ENCODE results near the gene LAMA3. TPM values are rescaled to one million over a fixed set of nuclear protein-coding genes. Genes with fewer than 3 reads are reported as not detected.

The LAMA3 gene
- polyA plus RNA-seq, 1 of the 3 experiments (the other 2 are of a cell fraction) = 3.5 TPM

- CTCF ChIA-PET = interaction anchor here (0.8 to 1.4 kb wide), 3 partner anchors 14 to 148 kb away, joined by 3 read pairs; no protein-coding TSS in a partner anchor
- Histone ChIP-seq H3K9me2 (no peaks in the 10 kb centered on the region), H3K4me3 (ENCODE audit: low read depth in 2 of 2, low read length in 1 of 2) (no peak overlapping the region), H2AFZ (ENCODE audit: low read depth) (no peak overlapping the region), H4K20me1 (ENCODE audit: insufficient read depth) (no peaks in the 10 kb centered on the region), H3F3A (replicated peaks; ENCODE audit: insufficient read depth) (no peaks in the 10 kb centered on the region), H3K79me2 (ENCODE audit: insufficient read depth) (no peaks in the 10 kb centered on the region), H3K27ac (ENCODE audit: low read depth in 2 of 2, low read length in 1 of 2) (no peak overlapping the region), H3K4me1 (ENCODE audit: control insufficient read depth in 1 of 2, insufficient read depth in 2 of 2, low read depth in 1 of 2, low read length in 1 of 2) (no peaks in the 10 kb centered on the region), H3K9ac (no peak overlapping the region), H3K36me3 (replicated peaks in 1 of 2; ENCODE audit: control insufficient read depth in 1 of 2, insufficient read depth in 2 of 2, low read length in 1 of 2) (no peaks in the 10 kb centered on the region), H3K27me3 (ENCODE audit: insufficient read depth) (no peaks in the 10 kb centered on the region), H3K9me3 (no peaks in the 10 kb centered on the region; the same call in 1 of the 2 replicates), H3K4me2 (no peak overlapping the region)
- TF ChIP-seq FOXJ3 (CRISPR knock-in tag; IDR thresholded peaks at IDR 0.05) (no peak), FOXM1 (IDR thresholded peaks at IDR 0.05; ENCODE audit: low read depth) (no peak), POLR2AphosphoS5 (IDR thresholded peaks at IDR 0.05; ENCODE audit: low read depth, low read length) (no peak), YY1 (IDR thresholded peaks at IDR 0.05; ENCODE audit: low read depth) (no peak), FOSL2 (IDR thresholded peaks at IDR 0.05; ENCODE audit: borderline replicate concordance, low read depth) (no peak), GABPA (IDR thresholded peaks at IDR 0.05; ENCODE audit: low read depth) (no peak), JUND (IDR thresholded peaks at IDR 0.05) (no peak), EZH2phosphoT487 (IDR thresholded peaks at IDR 0.05; ENCODE audit: borderline replicate concordance, low read depth) (no peak), NRF1 (IDR thresholded peaks at IDR 0.05; ENCODE audit: low read depth, low read length) (no peak), IRF3 (IDR thresholded peaks at IDR 0.05; ENCODE audit: low read depth, low read length) (no peak), MEF2A (IDR thresholded peaks at IDR 0.05; ENCODE audit: borderline replicate concordance, low read depth) (no peak), RXRA (IDR thresholded peaks at IDR 0.05; ENCODE audit: borderline replicate concordance, low read depth) (no peak), PBX3 (IDR thresholded peaks at IDR 0.05) (no peak)
- TF ChIP-seq, protein P1, sequence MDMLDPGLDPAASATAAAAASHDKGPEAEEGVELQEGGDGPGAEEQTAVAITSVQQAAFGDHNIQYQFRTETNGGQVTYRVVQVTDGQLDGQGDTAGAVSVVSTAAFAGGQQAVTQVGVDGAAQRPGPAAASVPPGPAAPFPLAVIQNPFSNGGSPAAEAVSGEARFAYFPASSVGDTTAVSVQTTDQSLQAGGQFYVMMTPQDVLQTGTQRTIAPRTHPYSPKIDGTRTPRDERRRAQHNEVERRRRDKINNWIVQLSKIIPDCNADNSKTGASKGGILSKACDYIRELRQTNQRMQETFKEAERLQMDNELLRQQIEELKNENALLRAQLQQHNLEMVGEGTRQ (IDR thresholded peaks at IDR 0.05; ENCODE audit: borderline replicate concordance, low read depth, low read length) = no peak
- TF ChIP-seq, protein P2, sequence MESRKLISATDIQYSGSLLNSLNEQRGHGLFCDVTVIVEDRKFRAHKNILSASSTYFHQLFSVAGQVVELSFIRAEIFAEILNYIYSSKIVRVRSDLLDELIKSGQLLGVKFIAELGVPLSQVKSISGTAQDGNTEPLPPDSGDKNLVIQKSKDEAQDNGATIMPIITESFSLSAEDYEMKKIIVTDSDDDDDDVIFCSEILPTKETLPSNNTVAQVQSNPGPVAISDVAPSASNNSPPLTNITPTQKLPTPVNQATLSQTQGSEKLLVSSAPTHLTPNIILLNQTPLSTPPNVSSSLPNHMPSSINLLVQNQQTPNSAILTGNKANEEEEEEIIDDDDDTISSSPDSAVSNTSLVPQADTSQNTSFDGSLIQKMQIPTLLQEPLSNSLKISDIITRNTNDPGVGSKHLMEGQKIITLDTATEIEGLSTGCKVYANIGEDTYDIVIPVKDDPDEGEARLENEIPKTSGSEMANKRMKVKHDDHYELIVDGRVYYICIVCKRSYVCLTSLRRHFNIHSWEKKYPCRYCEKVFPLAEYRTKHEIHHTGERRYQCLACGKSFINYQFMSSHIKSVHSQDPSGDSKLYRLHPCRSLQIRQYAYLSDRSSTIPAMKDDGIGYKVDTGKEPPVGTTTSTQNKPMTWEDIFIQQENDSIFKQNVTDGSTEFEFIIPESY (IDR thresholded peaks at IDR 0.05; ENCODE audit: borderline replicate concordance, low read depth) = no peak
- TF ChIP-seq, protein P3, sequence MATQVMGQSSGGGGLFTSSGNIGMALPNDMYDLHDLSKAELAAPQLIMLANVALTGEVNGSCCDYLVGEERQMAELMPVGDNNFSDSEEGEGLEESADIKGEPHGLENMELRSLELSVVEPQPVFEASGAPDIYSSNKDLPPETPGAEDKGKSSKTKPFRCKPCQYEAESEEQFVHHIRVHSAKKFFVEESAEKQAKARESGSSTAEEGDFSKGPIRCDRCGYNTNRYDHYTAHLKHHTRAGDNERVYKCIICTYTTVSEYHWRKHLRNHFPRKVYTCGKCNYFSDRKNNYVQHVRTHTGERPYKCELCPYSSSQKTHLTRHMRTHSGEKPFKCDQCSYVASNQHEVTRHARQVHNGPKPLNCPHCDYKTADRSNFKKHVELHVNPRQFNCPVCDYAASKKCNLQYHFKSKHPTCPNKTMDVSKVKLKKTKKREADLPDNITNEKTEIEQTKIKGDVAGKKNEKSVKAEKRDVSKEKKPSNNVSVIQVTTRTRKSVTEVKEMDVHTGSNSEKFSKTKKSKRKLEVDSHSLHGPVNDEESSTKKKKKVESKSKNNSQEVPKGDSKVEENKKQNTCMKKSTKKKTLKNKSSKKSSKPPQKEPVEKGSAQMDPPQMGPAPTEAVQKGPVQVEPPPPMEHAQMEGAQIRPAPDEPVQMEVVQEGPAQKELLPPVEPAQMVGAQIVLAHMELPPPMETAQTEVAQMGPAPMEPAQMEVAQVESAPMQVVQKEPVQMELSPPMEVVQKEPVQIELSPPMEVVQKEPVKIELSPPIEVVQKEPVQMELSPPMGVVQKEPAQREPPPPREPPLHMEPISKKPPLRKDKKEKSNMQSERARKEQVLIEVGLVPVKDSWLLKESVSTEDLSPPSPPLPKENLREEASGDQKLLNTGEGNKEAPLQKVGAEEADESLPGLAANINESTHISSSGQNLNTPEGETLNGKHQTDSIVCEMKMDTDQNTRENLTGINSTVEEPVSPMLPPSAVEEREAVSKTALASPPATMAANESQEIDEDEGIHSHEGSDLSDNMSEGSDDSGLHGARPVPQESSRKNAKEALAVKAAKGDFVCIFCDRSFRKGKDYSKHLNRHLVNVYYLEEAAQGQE (IDR thresholded peaks at IDR 0.05; ENCODE audit: low read depth, low read length) = no peak
- TF ChIP-seq, protein P4, sequence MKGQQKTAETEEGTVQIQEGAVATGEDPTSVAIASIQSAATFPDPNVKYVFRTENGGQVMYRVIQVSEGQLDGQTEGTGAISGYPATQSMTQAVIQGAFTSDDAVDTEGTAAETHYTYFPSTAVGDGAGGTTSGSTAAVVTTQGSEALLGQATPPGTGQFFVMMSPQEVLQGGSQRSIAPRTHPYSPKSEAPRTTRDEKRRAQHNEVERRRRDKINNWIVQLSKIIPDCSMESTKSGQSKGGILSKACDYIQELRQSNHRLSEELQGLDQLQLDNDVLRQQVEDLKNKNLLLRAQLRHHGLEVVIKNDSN (IDR thresholded peaks at IDR 0.05; ENCODE audit: borderline replicate concordance, low read depth) = no peak
- POLR2A ChIA-PET = no interaction called here
- WGBS (ENCODE audit: low lambda C conversion rate) = 80% methylated on average over 7 of the region's 7 CpGs
- no peak for DNase-seq
Observed at GRCh38 chr18:23970161-23971096, 281.2 kb downstream of the LAMA3 start.

All from SK-N-SH (cell line).